HepG2 (cell line): ENCODE measurements around the gene CUL9. TPM values are rescaled to one million over a fixed set of nuclear protein-coding genes. Genes with fewer than 3 reads are reported as not detected.

Experiments
- ATF6 ChIP-seq: sonication (generic); formaldehyde crosslinking; conservative IDR thresholded peaks from 2 replicates; pipeline ENCODE4 v1.4.0; 2020; ENCODE audit warnings: missing genetic modification reagents
- DDIT3 ChIP-seq: sonication (generic); formaldehyde crosslinking; IDR thresholded peaks from 2 replicates; pipeline ENCODE4 v1.4.0; 2020; ENCODE audit warnings: mild to moderate bottlenecking, missing genetic modification reagents
- ELF1 ChIP-seq: sonication (generic); formaldehyde crosslinking; IDR thresholded peaks from 2 replicates; pipeline ENCODE4 v1.4.0; 2020; ENCODE audit warnings: missing genetic modification reagents
- KLF15 ChIP-seq: sonication (generic); formaldehyde crosslinking; IDR thresholded peaks from 2 replicates; pipeline ENCODE4 v1.8.1; 2023; ENCODE audit warnings: borderline replicate concordance, mild to moderate bottlenecking, inconsistent platforms, missing genetic modification reagents, mixed read lengths
- MAX ChIP-seq: IDR thresholded peaks from 2 replicates; pipeline ENCODE4 v1.6.1; 2012; ENCODE audit warnings: inconsistent platforms
- PAX8 ChIP-seq: sonication (generic); formaldehyde crosslinking; IDR thresholded peaks from 2 replicates; pipeline ENCODE4 v1.8.0; 2022; ENCODE audit warnings: mild to moderate bottlenecking, missing genetic modification reagents, borderline replicate concordance
- PLSCR1 ChIP-seq: sonication (generic); formaldehyde crosslinking; IDR thresholded peaks from 2 replicates; pipeline ENCODE4 v1.5.0; 2020; ENCODE audit warnings: missing genetic modification reagents, mild to moderate bottlenecking, borderline replicate concordance
- REST ChIP-seq, 2 experiments: IDR thresholded peaks; 2 replicates each; pipeline ENCODE4 v1.6.1; 2011 to 2012; ENCODE audit warnings: low read length in 2 of 2, borderline replicate concordance in 1 of 2, low read depth in 1 of 2, mild to moderate bottlenecking in 1 of 2, moderate library complexity in 1 of 2
- SMARCC2 ChIP-seq: fragments of 450-650 bp; IDR thresholded peaks from 2 replicates; pipeline ENCODE4 v1.6.1; 2017; ENCODE audit warnings: antibody characterized with exemption, mild to moderate bottlenecking
- TBX3 ChIP-seq: fragments of 450-650 bp; IDR thresholded peaks from 2 replicates; pipeline ENCODE4 v1.6.1; 2017; ENCODE audit warnings: antibody characterized with exemption, mild to moderate bottlenecking, inconsistent platforms, borderline replicate concordance
- ZNF180 ChIP-seq: sonication (generic); formaldehyde crosslinking; IDR thresholded peaks from 2 replicates; pipeline ENCODE4 v1.4.0; 2020; ENCODE audit warnings: low read depth, missing genetic modification reagents, borderline replicate concordance
- ZNF546 ChIP-seq: sonication (generic); formaldehyde crosslinking; conservative IDR thresholded peaks from 2 replicates; pipeline ENCODE4 v1.8.1; 2023; ENCODE audit warnings: mild to moderate bottlenecking, missing genetic modification reagents
- ZNF713 ChIP-seq: sonication (generic); formaldehyde crosslinking; IDR thresholded peaks from 2 replicates; pipeline ENCODE4 v1.4.0; 2020; ENCODE audit warnings: mild to moderate bottlenecking, missing genetic modification reagents
- ZNF784 ChIP-seq: sonication (generic); formaldehyde crosslinking; IDR thresholded peaks from 2 replicates; pipeline ENCODE4 v1.5.1; 2020; ENCODE audit warnings: missing genetic modification reagents, mild to moderate bottlenecking, borderline replicate concordance
- polyA plus RNA-seq, 8 experiments: library from polyadenylated mRNA; depleted of rRNA in 3 of 8; stranded (reverse) in 7 of 8; unstranded in 1 of 8; fragments of >200 nt; fragmentation: Illumina TruSeq in 4 of 8; extraction: Trizol in 4 of 8; gene quantifications; 2 replicates each; pipeline versions ENCODE4 v1.2.1 to v1.2.3, GENCODE V29; 2011 to 2016; ENCODE audit warnings: low read depth in 4 of 8, missing spikeins in 1 of 8, mixed read lengths in 1 of 8; ENCODE audit not compliant: insufficient read depth in 1 of 8
- total RNA-seq, 5 experiments: library from RNA; depleted of rRNA; stranded (reverse); fragments of >200 nt; fragmentation: Illumina TruSeq; extraction: Trizol; gene quantifications; 2 replicates each; pipeline ENCODE4 v1.2.3, GENCODE V29; 2016; ENCODE audit warnings: low read depth in 1 of 5

Gene CUL9
- total and polyA plus RNA-seq, 2 of the 13 experiments (the other 11 are each of a cell fraction or from before 2014, with no cell fraction given) = 11.4 to 13.7 TPM

GRCh38 chr6:43143235-43144128 is 38.5 kb upstream of the CUL9 start (continued):
- TF ChIP-seq PLSCR1 = no peak
- TF ChIP-seq ZNF784 (CRISPR knock-in tag) = no peak
- TF ChIP-seq ZNF546 (CRISPR knock-in tag) = 0 out of 2 replicates have a peak, but pooled peaks have one; percentile 14
- no peak for TF ChIP-seq TBX3
- no peak for TF ChIP-seq REST (IDR thresholded peaks at IDR 0.05; ENCODE audit: borderline replicate concordance in 1 of 2, low read depth in 1 of 2, low read length in 2 of 2)
- TF ChIP-seq ATF6 = 0 out of 2 replicates have a peak, but pooled peaks have one; percentile 51
- no peak for TF ChIP-seq SMARCC2
- peak; percentile 70; the same call in 1 of the 2 replicates for TF ChIP-seq MAX
- TF ChIP-seq ZNF713 = no peak
- TF ChIP-seq ZNF180 = no peak
- no peak for TF ChIP-seq PAX8 (CRISPR knock-in tag)
- no peak for TF ChIP-seq DDIT3 (CRISPR knock-in tag)
- peak; percentile 56; the same call in 1 of the 2 replicates for TF ChIP-seq ELF1 (CRISPR knock-in tag)
- TF ChIP-seq KLF15 (CRISPR knock-in tag) = no peak
